CD4-positive, alpha-beta T cell (primary cell): ENCODE data around the gene PDGFA. TPM values are rescaled to one million over a fixed set of nuclear protein-coding genes. Genes with fewer than 3 reads are reported as not detected.

Source experiments
- ATAC-seq: fragments of 200-7000 bp; cut with Tn5 transposase; one replicate; pipeline ENCODE4 v1.10.0; 2022; ENCODE audit warnings: mild to moderate bottlenecking; ENCODE audit not compliant: poor library complexity
- CTCF ChIA-PET: fragments of 350-600 bp; sonication (Branson Sonifier 250); formaldehyde crosslinking; loops from one replicate; lab custom pipeline; 2021; ENCODE audit warnings: antibody characterized with exemption, inconsistent platforms; lab: Charles Lee
- POLR2A ChIA-PET: fragments of 350-600 bp; sonication (Branson Sonifier 250); formaldehyde crosslinking; loops from one replicate; lab custom pipeline; 2021; ENCODE audit warnings: antibody characterized with exemption, inconsistent platforms; lab: Charles Lee
- DNase-seq, 14 experiments: peaks; one replicate each; pipeline ENCODE4 v3.0.0-alpha.2; 2013 to 2020; ENCODE audit warnings: mixed read lengths in 2 of 14
- H3K27ac ChIP-seq, 2 donors: one replicate each; pipeline versions ENCODE4 v1.5.1 to v1.7.0; 2013; ENCODE audit warnings: low read length in 2 of 2, low read depth in 1 of 2, mild to moderate bottlenecking in 1 of 2
- H3K27me3 ChIP-seq, 2 experiments: 1 replicate in 1 of 2; 2 replicates in 1 of 2; pipeline versions ENCODE4 v1.6.1 to v1.7.0; 2013; ENCODE audit warnings: low read length in 2 of 2, control low read depth in 1 of 2, mild to moderate bottlenecking in 1 of 2, moderate library complexity in 1 of 2; ENCODE audit not compliant: insufficient read depth in 2 of 2, control insufficient read depth in 1 of 2
- H3K36me3 ChIP-seq: one replicate; pipeline ENCODE4 v1.6.1; 2013; ENCODE audit warnings: low read length, control low read depth; ENCODE audit not compliant: insufficient read depth
- H3K4me1 ChIP-seq: one replicate; pipeline ENCODE4 v1.6.1; 2013; ENCODE audit warnings: low read length, control low read depth; ENCODE audit not compliant: insufficient read depth
- H3K4me3 ChIP-seq: one replicate; pipeline ENCODE4 v1.5.1; 2013; ENCODE audit warnings: mild to moderate bottlenecking, low read length, moderate library complexity
- H3K9me3 ChIP-seq, 2 experiments: 1 replicate in 1 of 2; 2 replicates in 1 of 2; pipeline versions ENCODE4 v1.6.1 to v1.7.0; 2013; ENCODE audit warnings: low read length in 2 of 2, mild to moderate bottlenecking in 2 of 2, control low read depth in 1 of 2, moderate library complexity in 1 of 2; ENCODE audit not compliant: control insufficient read depth in 1 of 2, insufficient read depth in 1 of 2
- H3K27ac Mint-ChIP-seq: one replicate; pipeline ENCODE4 v1.8.0; 2020; ENCODE audit warnings: mixed read lengths
- H3K27me3 Mint-ChIP-seq: one replicate; pipeline ENCODE4 v1.8.0; 2021; ENCODE audit warnings: mixed read lengths
- H3K36me3 Mint-ChIP-seq: one replicate; pipeline ENCODE4 v1.8.0; 2021; ENCODE audit warnings: low read depth, mixed read lengths
- H3K4me1 Mint-ChIP-seq: one replicate; pipeline ENCODE4 v1.8.0; 2021; ENCODE audit warnings: low read depth, mixed read lengths
- H3K4me3 Mint-ChIP-seq: one replicate; pipeline ENCODE4 v1.8.0; 2020; ENCODE audit warnings: mild to moderate bottlenecking, mixed read lengths
- H3K9me3 Mint-ChIP-seq: one replicate; pipeline ENCODE4 v1.8.0; 2020; ENCODE audit warnings: mixed read lengths
- CTCF ChIP-seq: fragments of 200-600 bp; IDR thresholded peaks from one replicate; pipeline ENCODE4 v1.8.0; 2022; ENCODE audit warnings: antibody characterized with exemption, mild to moderate bottlenecking
- intact Hi-C, 2 experiments: fragments of 100-400 bp; cut with DNase I in 1 of 2; cut with micrococcal nuclease in 1 of 2; formaldehyde crosslinking; loops; one replicate each; pipeline versions ENCODE4 v1.15.1 to v1.9.0; 2023 to 2025; cut with DNase I, micrococcal nuclease
- total RNA-seq, 174 experiments: library from RNA in 2 of 174; stranded (reverse) in 2 of 174; gene quantifications; one replicate each; pipeline ENCODE4 v1.2.3 and lab custom pipeline; 2021 to 2026

Gene PDGFA
- total RNA-seq, 2 experiments from 2014 or later, result 0.55 to 0.70 TPM

- intact Hi-C loops, result no loop called here
- Histone ChIP-seq H3K27me3 (no peaks in the 10 kb centered on the region), H3K9me3 (peaks cover 2 to 13% of the 10 kb centered on the region in 2 experiments), H3K4me1 (no peaks in the 10 kb centered on the region), H3K4me3 (no peak overlapping the region), H3K27ac (no peak overlapping the region), H3K36me3 (no peaks in the 10 kb centered on the region)
- Mint-ChIP-seq H3K4me1 (no peaks in the 10 kb centered on the region), H3K9me3 (peaks cover 4% of the 10 kb centered on the region), H3K4me3 (no peak overlapping the region), H3K27me3 (peaks cover 6% of the 10 kb centered on the region), H3K27ac (no peak overlapping the region), H3K36me3 (no peaks in the 10 kb centered on the region)
- POLR2A ChIA-PET, result no interaction called here
- TF ChIP-seq CTCF, result no peak
- DNase-seq (no peak), ATAC-seq (no peak)
- CTCF ChIA-PET, result no interaction called here
These were observed 40.3 kb downstream of the PDGFA start for GRCh38 chr7:479115-479947.

GRCh38 chr7:477626-478220, 41.9 kb downstream of the PDGFA start:
- ChIA-PET POLR2A (no interaction called here), CTCF (no interaction called here)
- no peaks in the 10 kb centered on the region for H3K4me1 Mint-ChIP-seq
- H3K4me1 ChIP-seq, result peaks cover under 1% of the 10 kb centered on the region
- DNase-seq, result no peak
- H3K36me3 Mint-ChIP-seq, result no peaks in the 10 kb centered on the region
- H3K4me3 Mint-ChIP-seq, result no peak overlapping the region
- H3K27ac ChIP-seq, result no peak overlapping the region
- no peak overlapping the region for H3K4me3 ChIP-seq
- peaks cover 5 to 25% of the 10 kb centered on the region in 2 experiments for H3K9me3 ChIP-seq
- H3K36me3 ChIP-seq, result no peaks in the 10 kb centered on the region
- intact Hi-C loops, result no loop called here
- no peaks in the 10 kb centered on the region for H3K27me3 ChIP-seq
- H3K9me3 Mint-ChIP-seq, result peaks cover 4% of the 10 kb centered on the region
- no peak overlapping the region for H3K27ac Mint-ChIP-seq
- no peak for TF ChIP-seq CTCF
- H3K27me3 Mint-ChIP-seq, result peaks cover 6% of the 10 kb centered on the region
- no peak for ATAC-seq

GRCh38 chr7:476736-477360, 42.8 kb downstream of the PDGFA start:
- ChIA-PET CTCF (no interaction called here), POLR2A (no interaction called here)
- H3K27ac ChIP-seq, result no peak overlapping the region
- peaks cover 9% of the 10 kb centered on the region for H3K4me1 ChIP-seq
- Mint-ChIP-seq H3K36me3 (no peaks in the 10 kb centered on the region), H3K4me1 (peaks cover 5% of the 10 kb centered on the region), H3K9me3 (no peaks in the 10 kb centered on the region), H3K4me3 (no peak overlapping the region), H3K27ac (no peak overlapping the region), H3K27me3 (peaks cover 1% of the 10 kb centered on the region)
- no peaks in the 10 kb centered on the region for H3K36me3 ChIP-seq
- H3K4me3 ChIP-seq, result no peak overlapping the region
- no peaks in the 10 kb centered on the region for H3K27me3 ChIP-seq
- ATAC-seq (no peak), DNase-seq (no peak)
- H3K9me3 ChIP-seq, result peaks cover 5 to 30% of the 10 kb centered on the region in 2 experiments
- intact Hi-C loops, result no loop called here
- no peak for TF ChIP-seq CTCF
